Activated gamma-delta T cell treated with Interleukin-2 at 50 U/mL for 16 hours (primary cell): Measurements from ENCODE around the gene TBC1D7.

Experiments
- DNase-seq: peaks from one replicate; pipeline ENCODE4 v3.0.0-alpha.2; 2020

TBC1D7 gene

DNA sequence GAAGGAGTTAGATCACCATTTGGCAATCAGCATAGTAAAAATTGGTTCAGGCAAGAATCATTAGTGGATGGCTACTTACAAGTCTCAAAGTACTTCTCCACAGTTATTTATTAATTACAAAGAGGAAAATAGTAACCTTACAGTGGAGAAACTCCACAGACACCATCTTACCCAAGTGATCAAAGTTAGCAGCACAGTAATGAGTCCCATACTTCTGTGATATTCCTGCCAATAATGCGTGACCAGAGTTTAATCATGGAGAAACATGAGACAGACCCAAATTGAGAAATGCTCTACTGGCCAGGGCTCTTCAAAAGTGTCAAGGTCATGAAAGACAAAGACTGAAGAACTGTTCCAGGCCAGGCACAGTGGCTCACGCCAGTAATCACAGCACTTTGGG, 9.5 kb downstream of the TBC1D7 start:
- no peak for DNase-seq

DNA sequence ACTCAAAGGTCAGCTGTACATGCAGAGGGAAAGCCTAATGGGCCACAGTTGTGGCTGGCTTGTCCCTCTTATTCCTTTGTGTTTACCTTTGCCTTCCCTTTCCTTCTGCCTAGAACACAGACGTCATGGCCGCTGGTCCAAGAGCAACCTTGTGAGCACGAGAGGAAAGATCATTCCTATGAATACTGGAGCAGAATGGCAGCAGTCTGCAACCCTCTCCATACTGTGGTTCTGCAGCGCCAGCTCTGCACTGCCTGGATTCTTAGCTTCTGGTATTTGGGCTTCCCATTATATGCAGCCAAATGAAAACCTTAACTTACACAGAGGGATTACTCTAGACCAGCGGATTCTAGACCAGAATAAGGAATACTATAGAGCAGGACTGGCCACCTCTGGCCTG, 12.4 kb downstream of the TBC1D7 start:
- DNase-seq, result no peak

DNA sequence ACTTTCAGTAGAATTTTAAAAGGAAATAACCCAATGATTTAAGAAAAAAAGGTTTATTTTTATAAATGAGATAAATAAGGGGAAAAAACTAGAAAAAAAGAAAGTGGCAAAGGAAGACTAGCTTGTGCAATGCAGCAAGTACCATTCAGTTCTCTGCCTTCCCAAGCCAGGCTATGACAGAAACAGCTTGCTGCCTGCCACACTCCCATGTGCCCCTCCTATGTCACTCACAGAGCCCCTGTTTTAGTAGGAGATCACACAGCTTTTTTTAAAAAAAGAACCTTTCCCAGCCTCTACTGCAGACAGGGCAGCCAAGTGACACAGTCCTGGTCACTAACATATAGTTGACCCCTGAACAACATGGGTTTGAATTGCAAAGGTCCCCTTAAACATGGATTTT, 13.5 kb downstream of the TBC1D7 start:
- DNase-seq, result no peak

GRCh38 chr6:13311155-13311554, 17.2 kb downstream of the TBC1D7 start:
- no peak for DNase-seq

- DNase-seq, result no peak
Measured at GRCh38 chr6:13308332-13308731, 20.0 kb downstream of the TBC1D7 start.

DNA sequence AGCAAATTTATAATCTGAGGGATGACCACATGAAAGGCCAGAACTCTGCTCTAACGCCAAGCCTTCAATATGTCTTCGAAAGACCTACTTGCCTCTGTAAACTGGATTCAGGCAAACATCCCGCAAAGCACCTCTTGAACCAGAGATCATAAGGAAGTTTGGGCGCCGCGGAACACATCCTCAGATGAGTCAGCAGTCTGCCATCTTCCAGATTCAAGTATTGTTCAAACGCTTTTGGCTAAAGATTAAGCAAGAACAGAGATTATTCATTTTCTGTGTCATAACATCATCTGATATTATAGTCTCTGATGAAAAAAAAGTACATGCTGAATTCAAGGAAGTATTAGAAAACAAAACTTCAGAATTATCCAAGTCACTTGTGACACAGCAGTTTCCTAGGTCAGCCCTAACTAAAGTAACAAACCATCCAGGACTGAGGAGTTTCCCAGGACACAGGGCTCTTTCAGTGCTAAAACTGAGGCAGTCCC, 20.8 kb downstream of the TBC1D7 start:
- DNase-seq, result no peak

GRCh38 chr6:13305791-13306190, 22.5 kb downstream of the TBC1D7 start:
- no peak for DNase-seq

DNA sequence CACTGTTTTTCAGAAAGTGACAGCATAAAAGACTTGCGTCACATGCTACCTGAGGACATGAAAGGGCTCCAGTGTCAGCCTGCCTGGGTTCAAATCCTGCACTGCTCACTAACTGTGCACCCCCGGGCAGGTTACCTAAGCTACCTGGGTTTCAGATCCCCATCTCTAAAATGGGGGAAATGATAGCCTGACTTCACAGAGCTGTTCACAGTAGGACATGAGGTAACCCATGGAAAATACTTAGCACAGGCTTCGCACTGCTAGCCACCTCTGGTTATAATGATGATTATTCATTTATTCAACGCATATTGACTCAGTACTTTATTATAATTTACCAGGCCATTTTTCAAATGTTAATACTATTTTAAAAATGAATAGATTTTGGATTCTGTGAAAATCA, 23.0 kb downstream of the TBC1D7 start:
- no peak for DNase-seq

DNA sequence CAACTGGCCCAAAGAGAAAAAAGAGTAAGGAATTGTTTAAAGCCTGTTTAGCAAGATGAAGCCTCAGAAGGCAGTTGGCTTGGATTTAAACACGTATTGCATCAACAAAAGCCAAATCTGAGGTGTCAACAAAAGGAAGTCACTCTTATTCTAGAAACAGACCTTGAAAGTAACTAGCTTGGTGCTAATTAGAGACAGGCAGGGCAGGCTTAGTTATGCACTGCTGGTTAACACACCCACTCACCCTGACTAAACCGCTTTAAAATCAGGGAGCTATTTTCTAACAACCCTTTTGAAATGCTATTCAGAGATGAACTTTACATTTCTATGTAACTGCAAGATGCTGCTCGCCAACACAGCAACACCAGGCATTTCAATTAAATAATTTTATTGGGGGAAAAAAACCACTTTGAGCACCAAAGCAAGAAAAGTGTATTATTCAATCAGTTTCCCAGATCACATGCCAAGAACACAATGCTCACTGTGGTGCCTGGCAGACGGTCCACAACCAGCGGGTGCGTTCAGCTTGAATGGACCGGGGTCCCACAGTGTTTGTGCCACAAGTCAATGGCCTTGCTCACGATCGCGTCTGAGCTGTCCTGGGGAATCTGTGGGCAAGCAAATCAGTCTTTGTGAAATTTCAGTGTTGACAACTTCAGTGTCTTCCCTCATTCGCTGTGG, 23.6 kb downstream of the TBC1D7 start:
- no peak for DNase-seq

GRCh38 chr6:13304101-13304500, 24.2 kb downstream of the TBC1D7 start:
- DNase-seq, result no peak

DNA sequence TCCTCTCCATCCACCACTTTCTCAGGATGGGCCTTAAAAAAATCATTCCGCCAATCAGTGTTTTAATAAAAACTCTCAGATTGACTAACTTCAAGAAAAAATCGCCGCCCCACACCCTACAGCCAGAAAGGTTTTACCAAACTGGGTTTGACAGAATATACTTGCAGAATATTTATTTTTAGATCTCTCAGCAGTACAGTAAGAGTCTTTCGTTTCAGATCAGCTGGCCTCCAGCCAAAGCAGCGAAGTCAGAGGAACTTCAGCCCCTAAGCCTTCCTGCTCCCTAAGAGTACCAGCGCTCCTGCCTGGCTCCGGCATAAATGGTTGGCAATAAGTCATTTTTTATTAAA, 24.7 kb downstream of the TBC1D7 start:
- no peak for DNase-seq

GRCh38 chr6:13302751-13303667, 25.3 kb downstream of the TBC1D7 start:
- DNase-seq, result peak; percentile 21

DNA sequence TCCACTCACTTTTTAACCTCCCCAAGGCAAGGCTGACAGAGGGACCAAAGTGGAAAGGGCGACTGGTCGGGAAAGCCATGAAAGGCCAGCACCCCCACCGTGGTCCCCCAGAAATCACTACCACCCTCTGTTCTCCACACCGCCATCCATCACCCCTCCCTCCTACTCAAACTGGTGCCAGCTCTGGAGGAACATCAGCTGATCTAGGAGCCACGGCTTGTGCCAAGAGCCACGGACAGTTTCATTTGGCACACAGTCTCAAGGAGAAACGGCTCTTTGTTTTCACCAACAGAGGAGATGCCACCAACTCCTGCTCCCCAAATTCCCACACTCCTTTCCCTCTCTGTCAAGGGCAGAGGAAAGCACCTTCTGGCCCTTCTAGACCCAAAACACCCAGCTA, 26.0 kb downstream of the TBC1D7 start:
- no peak for DNase-seq

- DNase-seq, result no peak
Measured at GRCh38 chr6:13300643-13301590, 27.4 kb downstream of the TBC1D7 start.

- no peak for DNase-seq
Measured at GRCh38 chr6:13299918-13300317, 28.4 kb downstream of the TBC1D7 start.

DNA sequence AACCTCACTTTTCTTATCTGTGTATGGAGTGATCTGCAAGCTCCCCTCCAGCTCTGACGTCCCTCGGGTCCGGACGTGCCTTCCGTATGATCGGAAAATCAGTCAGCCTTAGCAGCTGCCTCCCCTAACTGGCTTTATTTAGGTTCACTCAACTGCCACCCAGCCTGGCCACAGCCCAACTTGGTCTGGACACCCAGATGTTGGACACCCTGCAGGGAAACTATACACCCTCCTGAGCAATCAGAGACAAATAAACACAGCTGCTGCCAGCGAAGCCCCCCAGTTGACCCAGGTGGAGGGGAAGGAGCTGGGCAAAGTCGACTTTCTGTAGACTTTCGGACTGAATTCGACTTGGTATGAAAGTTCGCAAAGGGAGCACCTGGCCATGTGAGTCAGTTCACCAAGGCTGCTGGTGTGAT, 28.9 kb downstream of the TBC1D7 start:
- DNase-seq, result no peak

GRCh38 chr6:13298446-13298845, 29.9 kb downstream of the TBC1D7 start:
- DNase-seq, result no peak

DNA sequence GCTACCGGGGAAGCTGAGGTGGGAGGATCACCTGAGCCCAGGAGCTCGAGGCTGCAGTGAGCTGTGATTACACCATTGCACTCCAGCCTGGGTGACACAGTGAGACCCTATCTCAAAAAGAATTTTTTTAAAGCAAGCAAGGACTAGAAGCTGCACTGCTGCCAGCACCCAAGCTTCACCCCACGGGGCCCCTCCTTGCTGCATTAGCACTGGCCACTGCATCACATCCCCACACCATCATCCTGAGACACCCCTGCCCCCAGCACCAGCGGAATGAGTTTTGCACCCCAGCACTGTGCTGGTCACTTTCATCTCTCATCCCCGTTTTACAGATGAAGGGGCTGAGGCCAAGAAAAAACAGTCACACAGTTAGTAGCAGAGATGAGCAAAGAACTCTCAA, 30.9 kb downstream of the TBC1D7 start:
- no peak for DNase-seq

DNA sequence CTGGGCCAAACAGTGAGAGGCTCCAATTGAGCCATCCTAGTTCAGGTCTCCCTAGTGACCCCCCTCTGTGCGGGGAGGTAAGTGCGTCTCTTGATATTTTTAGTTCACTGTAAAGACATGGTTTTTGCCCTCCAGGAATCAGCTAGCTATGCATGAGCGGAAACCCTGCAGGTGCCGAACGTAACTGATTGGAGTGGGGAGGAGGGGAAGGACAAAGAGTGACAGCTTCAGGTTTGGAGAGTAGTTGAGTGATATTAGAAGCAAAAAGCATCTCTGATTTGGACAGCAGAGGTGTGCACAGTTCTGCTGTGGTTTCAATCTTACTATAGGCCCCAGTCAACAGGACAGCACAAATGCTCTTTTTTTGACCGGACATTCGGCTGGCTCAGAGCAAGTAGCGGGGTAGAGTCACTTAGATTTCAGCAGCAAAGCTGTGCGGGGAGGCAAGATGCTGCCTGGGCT, 31.8 kb downstream of the TBC1D7 start:
- no peak for DNase-seq

DNA sequence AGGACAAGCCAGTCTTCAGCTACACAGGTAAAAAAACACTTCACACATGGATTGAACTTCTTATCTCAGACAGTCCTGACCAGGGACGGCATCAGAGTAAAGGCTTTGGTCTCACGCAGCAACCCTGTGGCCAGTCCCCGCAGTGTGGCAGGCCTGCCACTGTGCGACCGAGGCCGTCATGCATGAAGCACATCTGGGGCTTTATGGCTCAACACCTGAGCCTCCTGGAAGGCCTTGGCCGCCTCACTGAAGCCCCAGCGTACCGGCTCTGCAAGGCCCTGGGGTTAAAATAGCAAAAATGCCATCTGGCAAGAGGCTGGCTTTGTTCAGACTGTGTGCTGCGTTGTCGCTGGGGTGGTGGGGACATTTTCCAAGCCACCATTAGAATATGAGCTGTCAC, 32.8 kb downstream of the TBC1D7 start:
- DNase-seq, result no peak

- DNase-seq, result no peak
Measured at GRCh38 chr6:13294499-13295069, 33.8 kb downstream of the TBC1D7 start.

GRCh38 chr6:13292774-13293173, 35.6 kb downstream of the TBC1D7 start:
- DNase-seq, result no peak

- no peak for DNase-seq
Measured at GRCh38 chr6:13290335-13290734, 38.0 kb downstream of the TBC1D7 start.
